ENCODE data around the gene ZCCHC4.

ZCCHC4 gene

GRCh38 chr4:25312496-25313200 is at the start of gene ZCCHC4:
Gene ZCCHC4, plus strand, starts transcription at chr4:25312774. Its CDS starts 36 bp downstream, at chr4:25312810.
- DNase-seq (ENCODE audit: low spot score): peak; percentile 89

GRCh38 chr4:25271866-25272265 is 40.7 kb upstream of the ZCCHC4 start:
- DNase-seq (ENCODE audit: low spot score): no peak

- no peak for DNase-seq (ENCODE audit: low spot score)
Observed at GRCh38 chr4:25280210-25280609, 32.4 kb upstream of the ZCCHC4 start.

GRCh38 chr4:25283948-25284347 is 28.6 kb upstream of the ZCCHC4 start:
- no peak for DNase-seq (ENCODE audit: low spot score)

- no peak for DNase-seq (ENCODE audit: low spot score)
Observed at GRCh38 chr4:25284466-25284865, 28.1 kb upstream of the ZCCHC4 start.

- DNase-seq (ENCODE audit: low spot score): peak; percentile 8
Observed at GRCh38 chr4:25290490-25291067, 22.0 kb upstream of the ZCCHC4 start.

GRCh38 chr4:25291158-25291733 is 21.3 kb upstream of the ZCCHC4 start:
- DNase-seq (ENCODE audit: low spot score): no peak

- DNase-seq (ENCODE audit: low spot score): no peak
Observed at GRCh38 chr4:25297528-25298242, 14.9 kb upstream of the ZCCHC4 start.

GRCh38 chr4:25299476-25300203 is 12.9 kb upstream of the ZCCHC4 start:
- peak; percentile 63 for DNase-seq (ENCODE audit: low spot score)

- no peak for DNase-seq (ENCODE audit: low spot score)
Observed at GRCh38 chr4:25301471-25301870, 11.1 kb upstream of the ZCCHC4 start.

- DNase-seq (ENCODE audit: low spot score): no peak
Observed at GRCh38 chr4:25302626-25303025, 9.9 kb upstream of the ZCCHC4 start.

- DNase-seq (ENCODE audit: low spot score): no peak
Observed at GRCh38 chr4:25303578-25303977, 9.0 kb upstream of the ZCCHC4 start.

- no peak for DNase-seq (ENCODE audit: low spot score)
Observed at GRCh38 chr4:25306518-25307057, 6.0 kb upstream of the ZCCHC4 start.

- no peak for DNase-seq (ENCODE audit: low spot score)
Observed at GRCh38 chr4:25307596-25307995, 5.0 kb upstream of the ZCCHC4 start.

GRCh38 chr4:25308306-25308705 is 4.3 kb upstream of the ZCCHC4 start:
- no peak for DNase-seq (ENCODE audit: low spot score)

- DNase-seq (ENCODE audit: low spot score): no peak
Observed at GRCh38 chr4:25308761-25309160, 3.8 kb upstream of the ZCCHC4 start.

GRCh38 chr4:25310066-25310802 is 2.3 kb upstream of the ZCCHC4 start:
- no peak for DNase-seq (ENCODE audit: low spot score)

- DNase-seq (ENCODE audit: low spot score): no peak
Observed at GRCh38 chr4:25310803-25311166, 1.8 kb upstream of the ZCCHC4 start.

GRCh38 chr4:25313201-25313895 is 774 bp downstream of the ZCCHC4 start:
- DNase-seq (ENCODE audit: low spot score): no peak

GRCh38 chr4:25320336-25320735 is 7.8 kb downstream of the ZCCHC4 start:
- DNase-seq (ENCODE audit: low spot score): no peak

GRCh38 chr4:25320773-25321172 is 8.2 kb downstream of the ZCCHC4 start:
- DNase-seq (ENCODE audit: low spot score): no peak

Measured in LoVo (cell line).